Measurements from ENCODE around the gene SOCS1. TPM values are rescaled to one million over a fixed set of nuclear protein-coding genes. Genes with fewer than 3 reads are reported as not detected.
"Not testable (repeated sequence)": the region's sequence is repeated elsewhere in the genome, so short reads cannot be mapped to it uniquely, and the experiment has no call there.

Gene SOCS1
- polyA plus RNA-seq, 1 donor from 2014 or later: not detected

- H4K20me1 ChIP-seq (ENCODE audit: insufficient read depth): no peaks in the 10 kb centered on the region
- H3K79me2 ChIP-seq (replicated peaks; ENCODE audit: insufficient read depth, low read length): no peaks in the 10 kb centered on the region
- H3K27me3 ChIP-seq (ENCODE audit: insufficient read depth, low read depth, low read length): no peaks in the 10 kb centered on the region
- no peak overlapping the region for H3K4me2 ChIP-seq (ENCODE audit: low read length)
- no peak overlapping the region for H3K27ac ChIP-seq (ENCODE audit: low read length)
- H3K9me3 ChIP-seq (ENCODE audit: low read length): no peaks in the 10 kb centered on the region
- H3K9me2 ChIP-seq (ENCODE audit: insufficient read depth, low read length): no peaks in the 10 kb centered on the region
- no peaks in the 10 kb centered on the region for H3F3A ChIP-seq (ENCODE audit: insufficient read depth, low read length, poor library complexity, severe bottlenecking)
- TF ChIP-seq RAD21 (conservative IDR thresholded peaks at IDR 0.05) (no peak), SMC3 (conservative IDR thresholded peaks at IDR 0.05; ENCODE audit: poor library complexity) (no peak), POLR2AphosphoS5 (IDR thresholded peaks at IDR 0.05) (no peak), EP300 (conservative IDR thresholded peaks at IDR 0.05; ENCODE audit: poor library complexity, severe bottlenecking) (no peak), MXI1 (conservative IDR thresholded peaks at IDR 0.05; ENCODE audit: poor library complexity, severe bottlenecking) (no peak), REST (IDR thresholded peaks at IDR 0.05; ENCODE audit: borderline replicate concordance) (no peak), CTCF (IDR thresholded peaks at IDR 0.05; ENCODE audit: poor library complexity, severe bottlenecking) (no peak), EZH2 (IDR thresholded peaks at IDR 0.05; ENCODE audit: borderline replicate concordance, insufficient read depth, low read length, poor library complexity, severe bottlenecking) (no peak), TAF1 (IDR thresholded peaks at IDR 0.05; ENCODE audit: low read depth) (no peak)
- H3K36me3 ChIP-seq (ENCODE audit: insufficient read depth, low read length): no peaks in the 10 kb centered on the region
- no peak overlapping the region for H3K9ac ChIP-seq (ENCODE audit: low read length)
- no peak overlapping the region for H2AFZ ChIP-seq (ENCODE audit: low read depth, low read length)
- H3K4me3 ChIP-seq (ENCODE audit: low read length): no peak overlapping the region
Observed at GRCh38 chr16:11224894-11225676, 30.9 kb downstream of the SOCS1 start.

- Histone ChIP-seq H3K4me2 (ENCODE audit: low read length) (no peak overlapping the region), H3K4me3 (ENCODE audit: low read length) (no peak overlapping the region), H3K9me2 (ENCODE audit: insufficient read depth, low read length) (no peaks in the 10 kb centered on the region), H3K9ac (ENCODE audit: low read length) (no peak overlapping the region), H3K27me3 (ENCODE audit: insufficient read depth, low read depth, low read length) (no peaks in the 10 kb centered on the region), H3K36me3 (ENCODE audit: insufficient read depth, low read length) (no peaks in the 10 kb centered on the region), H3K9me3 (ENCODE audit: low read length) (no peaks in the 10 kb centered on the region), H3F3A (ENCODE audit: insufficient read depth, low read length, poor library complexity, severe bottlenecking) (no peaks in the 10 kb centered on the region), H3K79me2 (replicated peaks; ENCODE audit: insufficient read depth, low read length) (no peaks in the 10 kb centered on the region), H4K20me1 (ENCODE audit: insufficient read depth) (no peaks in the 10 kb centered on the region), H3K27ac (ENCODE audit: low read length) (no peak overlapping the region), H2AFZ (ENCODE audit: low read depth, low read length) (no peak overlapping the region)
- TF ChIP-seq CTCF (IDR thresholded peaks at IDR 0.05; ENCODE audit: poor library complexity, severe bottlenecking) (no peak), EZH2 (IDR thresholded peaks at IDR 0.05; ENCODE audit: borderline replicate concordance, insufficient read depth, low read length, poor library complexity, severe bottlenecking) (no peak), EP300 (conservative IDR thresholded peaks at IDR 0.05; ENCODE audit: poor library complexity, severe bottlenecking) (no peak), POLR2AphosphoS5 (IDR thresholded peaks at IDR 0.05) (no peak), TAF1 (IDR thresholded peaks at IDR 0.05; ENCODE audit: low read depth) (no peak)
Observed at GRCh38 chr16:11224096-11224893, 31.7 kb downstream of the SOCS1 start.

- H3K79me2 ChIP-seq (replicated peaks; ENCODE audit: insufficient read depth, low read length); H3K9me2 ChIP-seq (ENCODE audit: insufficient read depth, low read length); H3K4me2 ChIP-seq (ENCODE audit: low read length); H3F3A ChIP-seq (ENCODE audit: insufficient read depth, low read length, poor library complexity, severe bottlenecking); H2AFZ ChIP-seq (ENCODE audit: low read depth, low read length); H3K36me3 ChIP-seq (ENCODE audit: insufficient read depth, low read length); H3K27ac ChIP-seq (ENCODE audit: low read length); H3K9ac ChIP-seq (ENCODE audit: low read length); H3K4me3 ChIP-seq (ENCODE audit: low read length); H3K9me3 ChIP-seq (ENCODE audit: low read length); H4K20me1 ChIP-seq (ENCODE audit: insufficient read depth); H3K27me3 ChIP-seq (ENCODE audit: insufficient read depth, low read depth, low read length): not testable (repeated sequence)
Observed at GRCh38 chr16:11220507-11220906, 35.5 kb downstream of the SOCS1 start.
